K562 (cell line): Measurements from ENCODE around the gene MTHFSD. TPM values are rescaled to one million over a fixed set of nuclear protein-coding genes. Genes with fewer than 3 reads are reported as not detected.

ENCODE experiments used
- ATAC-seq: fragments of 200-7000 bp; cut with Tn5 transposase; 3 replicates; pipeline ENCODE4 v1.9.1; 2020; ENCODE audit warnings: moderate library complexity
- BruUV-seq: library from RNA; stranded (reverse); fragments of 400-500 nt; replicated peaks from 2 replicates; lab custom pipeline; 2021; lab: Mats Ljungman, UMichigan
- CTCF ChIA-PET: fragments of 300-600 bp; formaldehyde crosslinking; extraction: SDS; loops from one replicate; lab custom pipeline; 2021; ENCODE audit warnings: low intra/inter-chr PET ratio; lab: Yijun Ruan, JAX
- POLR2A ChIA-PET: fragments of 300-600, 350-650 bp; sonication (Branson Sonifier 250); formaldehyde crosslinking; extraction: SDS; loops from one replicate; lab custom pipeline; 2021; ENCODE audit warnings: antibody characterized with exemption, inconsistent platforms; lab: Yijun Ruan, JAX
- DNase-seq, 4 experiments: peaks; one replicate each; pipeline versions ENCODE4 v3.0.0 to v3.0.0-alpha.2; 2011 to 2018; ENCODE audit warnings: low spot score in 3 of 4, mixed read lengths in 3 of 4; ENCODE audit errors: extremely low read depth in 1 of 4
- FAIRE-seq: peaks from 2 replicates; lab custom pipeline; 2011; peaks lifted over from hg19 to GRCh38; lab: Jason Lieb, UNC
- H2AFZ ChIP-seq: 2 replicates; pipeline ENCODE4 v1.6.0; 2011; ENCODE audit warnings: low read depth, low read length, control low read depth, inconsistent platforms
- H3K27ac ChIP-seq: fragments of 200-600 bp; 3 replicates; pipeline ENCODE4 v1.8.0; 2011; ENCODE audit warnings: low read depth, mild to moderate bottlenecking, control low read depth, inconsistent platforms, low read length, moderate library complexity, mixed read lengths; ENCODE audit errors: extremely low read depth
- H3K27me3 ChIP-seq, 2 experiments: fragments of 300-600 bp in 1 of 2; 2 replicates in 1 of 2; 3 replicates in 1 of 2; pipeline versions ENCODE4 v1.6.0 to v1.8.0; 2011; ENCODE audit warnings: inconsistent platforms in 2 of 2, low read length in 2 of 2, mild to moderate bottlenecking in 1 of 2, mixed read lengths in 1 of 2, moderate library complexity in 1 of 2; ENCODE audit not compliant: control insufficient read depth in 2 of 2, insufficient read depth in 2 of 2
- H3K36me3 ChIP-seq: fragments of 300-600 bp; 3 replicates; pipeline ENCODE4 v1.8.0; 2011; ENCODE audit warnings: mild to moderate bottlenecking, low read length, inconsistent platforms; ENCODE audit not compliant: control insufficient read depth, insufficient read depth
- H3K4me1 ChIP-seq, 2 experiments: fragments of 200-600 bp in 1 of 2; replicated peaks in 1 of 2; 2 replicates in 1 of 2; 3 replicates in 1 of 2; pipeline versions ENCODE4 v1.5.1 to v1.8.0; 2011; ENCODE audit warnings: inconsistent platforms in 2 of 2, low read length in 2 of 2, mild to moderate bottlenecking in 1 of 2, mixed read lengths in 1 of 2, moderate library complexity in 1 of 2; ENCODE audit not compliant: control insufficient read depth in 2 of 2, insufficient read depth in 2 of 2
- H3K4me2 ChIP-seq: 2 replicates; pipeline ENCODE4 v1.6.1; 2011; ENCODE audit warnings: low read length, control low read depth, inconsistent platforms, mixed read lengths; ENCODE audit not compliant: insufficient read depth
- H3K4me3 ChIP-seq: fragments of 200-600 bp; sonication (generic), shearing (Covaris generic); 2 replicates; pipeline ENCODE4 v1.5.1; 2016; ENCODE audit warnings: control low read depth, inconsistent platforms
- H3K79me2 ChIP-seq: fragments of 200-600 bp; 3 replicates; pipeline ENCODE4 v1.8.0; 2011; ENCODE audit warnings: low read length, inconsistent platforms; ENCODE audit not compliant: control insufficient read depth, insufficient read depth
- H3K9ac ChIP-seq, 2 experiments: 2 replicates each; pipeline versions ENCODE4 v1.6.0 to v1.6.1; 2011; ENCODE audit warnings: low read depth in 2 of 2, low read length in 2 of 2, control low read depth in 1 of 2, inconsistent platforms in 1 of 2, mild to moderate bottlenecking in 1 of 2, mixed read lengths in 1 of 2; ENCODE audit not compliant: insufficient read depth in 1 of 2
- H3K9me1 ChIP-seq: one replicate; pipeline ENCODE4 v1.6.0; 2011; ENCODE audit warnings: inconsistent platforms, mild to moderate bottlenecking, low read length, moderate library complexity; ENCODE audit not compliant: control insufficient read depth, insufficient read depth
- H3K9me3 ChIP-seq: replicated peaks from 2 replicates; pipeline ENCODE4 v1.5.1; 2011; ENCODE audit warnings: low read depth, low read length, inconsistent platforms; ENCODE audit not compliant: control insufficient read depth, insufficient read depth
- H4K20me1 ChIP-seq: replicated peaks from 2 replicates; pipeline ENCODE4 v1.6.1; 2011; ENCODE audit warnings: low read length, inconsistent platforms, mixed read lengths; ENCODE audit not compliant: control insufficient read depth, insufficient read depth
- FOXA1 ChIP-seq: fragments of 450-650 bp; IDR thresholded peaks from 2 replicates; pipeline ENCODE4 v1.6.1; 2016; ENCODE audit warnings: mild to moderate bottlenecking, borderline replicate concordance
- LEF1 ChIP-seq: fragments of 450-650 bp; IDR thresholded peaks from 2 replicates; pipeline ENCODE4 v1.6.1; 2016; ENCODE audit warnings: mild to moderate bottlenecking
- SREBF1 ChIP-seq: fragments of 150-350 bp; IDR thresholded peaks from 2 replicates; pipeline ENCODE4 v1.6.1; 2014; ENCODE audit warnings: antibody characterized with exemption, low read depth, low read length, borderline replicate concordance
- WGBS: fragments of 100-300 bp; shearing (Covaris generic); methylation state at CpG from one replicate; pipeline ENCODE4 v1.1.6; 2016; ENCODE audit warnings: low coverage, mixed read lengths; ENCODE audit not compliant: insufficient coverage; ENCODE audit errors: missing lambda C conversion rate; 5-methylcytosine and 5-hydroxymethylcytosine counted together
- in situ Hi-C: fragments of 300-500 bp; cut with MboI; formaldehyde crosslinking; loops from 4 replicates; pipeline ENCODE4 v1.15.0; 2018; ENCODE audit warnings: inconsistent platforms, mixed read lengths
- intact Hi-C: fragments of 100-400 bp; cut with micrococcal nuclease; formaldehyde crosslinking; loops from 2 replicates; pipeline ENCODE4 v1.14.2; 2022
- polyA plus RNA-seq, 8 experiments: library from polyadenylated mRNA; depleted of rRNA in 4 of 8; stranded (reverse) in 5 of 8; unstranded in 3 of 8; fragments of >200 nt; fragmentation: Nextera tagmentation in 2 of 8; fragmentation: Illumina TruSeq in 1 of 8; extraction: Ambion mirVana in 2 of 8; extraction: Trizol in 1 of 8; gene quantifications; 2 replicates each; pipeline versions ENCODE4 v1.2.1 to v1.2.3, GENCODE V29; 2011 to 2014; ENCODE audit warnings: inconsistent platforms in 1 of 8, missing spikeins in 1 of 8
- total RNA-seq, 7 experiments: library from RNA; depleted of rRNA in 6 of 7; stranded (reverse); fragments of >200 nt in 6 of 7; fragmentation: Illumina TruSeq in 2 of 7; extraction: Trizol in 2 of 7; gene quantifications; 2 replicates each; pipeline versions ENCODE4 v1.2.1 to v1.2.3, GENCODE V29; 2011 to 2021; ENCODE audit warnings: low replicate concordance in 1 of 7
- TF ChIP-seq, protein P1 (sequence below): fragments of 450-650 bp; IDR thresholded peaks from 2 replicates; pipeline ENCODE4 v1.6.1; 2016; ENCODE audit warnings: antibody characterized with exemption
- TF ChIP-seq, protein P2 (sequence below), 3 experiments: IDR thresholded peaks in 2 of 3; conservative IDR thresholded peaks in 1 of 3; 2 replicates each; pipeline ENCODE4 v1.5.1; 2011 to 2012; ENCODE audit warnings: low read length in 3 of 3, mild to moderate bottlenecking in 3 of 3, control low read depth in 2 of 3, improper control_type of control experiment in 1 of 3, inconsistent platforms in 1 of 3, low read depth in 1 of 3, mixed read lengths in 1 of 3, moderate library complexity in 1 of 3; ENCODE audit not compliant: insufficient read depth in 2 of 3

The MTHFSD gene
- total and polyA plus RNA-seq, 9 of the 15 experiments (the other 6 are each of a cell fraction or from before 2014, with no cell fraction given): 3.2 to 20.2 (median 12.0) TPM

DNA sequence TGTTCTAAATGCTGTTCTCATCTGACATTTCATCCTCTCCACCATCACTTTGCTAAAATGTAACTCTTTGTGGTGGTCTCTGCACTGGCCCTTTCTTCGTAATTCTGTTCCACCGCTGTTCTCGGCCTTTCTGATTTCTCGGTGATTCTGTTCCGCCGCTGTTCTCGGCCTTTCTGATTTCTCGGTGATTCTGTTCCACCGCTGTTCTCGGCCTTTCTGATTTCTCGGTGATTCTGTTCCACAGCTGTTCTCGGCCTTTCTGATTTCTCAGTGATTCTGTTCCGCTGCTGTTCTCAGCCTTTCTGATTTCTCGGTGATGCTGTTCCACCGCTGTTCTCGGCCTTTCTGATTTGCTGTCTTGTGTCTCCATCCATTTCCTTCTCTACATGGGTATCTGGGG is 32.4 kb downstream of the MTHFSD start (continued):
- TF ChIP-seq, protein P1, sequence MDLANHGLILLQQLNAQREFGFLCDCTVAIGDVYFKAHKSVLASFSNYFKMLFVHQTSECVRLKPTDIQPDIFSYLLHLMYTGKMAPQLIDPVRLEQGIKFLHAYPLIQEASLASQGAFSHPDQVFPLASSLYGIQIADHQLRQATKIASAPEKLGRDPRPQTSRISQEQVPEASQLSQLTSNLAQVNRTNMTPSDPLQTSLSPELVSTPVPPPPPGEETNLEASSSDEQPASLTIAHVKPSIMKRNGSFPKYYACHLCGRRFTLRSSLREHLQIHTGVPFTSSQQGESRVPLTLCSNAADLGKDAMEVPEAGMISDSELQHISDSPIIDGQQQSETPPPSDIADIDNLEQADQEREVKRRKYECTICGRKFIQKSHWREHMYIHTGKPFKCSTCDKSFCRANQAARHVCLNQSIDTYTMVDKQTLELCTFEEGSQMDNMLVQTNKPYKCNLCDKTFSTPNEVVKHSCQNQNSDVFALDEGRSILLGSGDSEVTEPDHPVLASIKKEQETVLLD: no peak
- TF ChIP-seq LEF1: no peak
- no peak for TF ChIP-seq FOXA1
- TF ChIP-seq, all 486 proteins: peak for 0

DNA sequence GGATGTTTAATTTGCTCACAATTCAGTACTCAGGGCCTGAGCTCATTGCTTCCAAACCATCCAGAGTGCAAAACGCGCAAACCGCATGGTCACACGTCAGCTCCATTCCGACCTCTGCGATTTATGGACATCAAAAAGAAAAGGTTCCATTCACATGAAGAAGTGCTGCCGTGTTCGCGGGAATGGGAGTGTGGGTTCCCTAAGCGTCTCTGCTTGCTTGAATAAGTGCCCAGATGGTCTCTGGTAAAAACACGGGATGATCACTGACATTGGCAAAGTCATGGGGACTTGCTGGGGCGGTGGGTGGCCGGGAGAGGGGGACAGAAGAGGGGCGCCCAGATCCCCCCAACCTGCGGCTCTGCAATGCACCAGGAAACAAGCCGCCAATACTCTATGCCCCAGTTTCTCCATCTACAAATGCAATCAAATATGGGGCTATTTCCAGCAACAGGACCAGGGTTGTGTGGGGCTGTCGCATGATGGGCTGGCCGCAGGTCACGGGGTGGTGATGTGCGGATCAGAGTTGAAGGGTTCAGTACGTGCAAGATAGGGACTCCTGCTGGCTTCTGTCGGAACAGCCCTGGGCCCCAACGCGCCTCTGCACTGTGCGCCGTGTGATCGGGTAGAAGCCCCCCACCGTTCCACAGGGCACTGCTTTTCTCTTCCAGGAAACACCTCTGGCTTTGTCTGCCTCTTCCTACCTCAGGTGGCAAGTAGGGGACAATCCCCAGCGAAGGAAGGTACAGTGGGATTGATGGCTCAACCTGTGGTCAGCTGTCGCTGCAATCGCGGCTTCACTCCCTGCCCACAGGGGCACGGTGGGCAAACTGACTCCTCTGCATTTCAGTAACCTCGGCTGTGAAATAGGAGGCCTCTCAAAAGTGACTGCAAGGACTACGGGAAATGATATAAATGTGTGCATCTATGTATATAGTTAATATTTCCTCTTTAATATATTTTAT is 33.5 kb downstream of the MTHFSD start:
- no peak for TF ChIP-seq SREBF1
- TF ChIP-seq, protein P2, sequence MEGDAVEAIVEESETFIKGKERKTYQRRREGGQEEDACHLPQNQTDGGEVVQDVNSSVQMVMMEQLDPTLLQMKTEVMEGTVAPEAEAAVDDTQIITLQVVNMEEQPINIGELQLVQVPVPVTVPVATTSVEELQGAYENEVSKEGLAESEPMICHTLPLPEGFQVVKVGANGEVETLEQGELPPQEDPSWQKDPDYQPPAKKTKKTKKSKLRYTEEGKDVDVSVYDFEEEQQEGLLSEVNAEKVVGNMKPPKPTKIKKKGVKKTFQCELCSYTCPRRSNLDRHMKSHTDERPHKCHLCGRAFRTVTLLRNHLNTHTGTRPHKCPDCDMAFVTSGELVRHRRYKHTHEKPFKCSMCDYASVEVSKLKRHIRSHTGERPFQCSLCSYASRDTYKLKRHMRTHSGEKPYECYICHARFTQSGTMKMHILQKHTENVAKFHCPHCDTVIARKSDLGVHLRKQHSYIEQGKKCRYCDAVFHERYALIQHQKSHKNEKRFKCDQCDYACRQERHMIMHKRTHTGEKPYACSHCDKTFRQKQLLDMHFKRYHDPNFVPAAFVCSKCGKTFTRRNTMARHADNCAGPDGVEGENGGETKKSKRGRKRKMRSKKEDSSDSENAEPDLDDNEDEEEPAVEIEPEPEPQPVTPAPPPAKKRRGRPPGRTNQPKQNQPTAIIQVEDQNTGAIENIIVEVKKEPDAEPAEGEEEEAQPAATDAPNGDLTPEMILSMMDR (IDR thresholded peaks at IDR 0.05 in 2 of 3, conservative IDR thresholded peaks at IDR 0.05 in 1 of 3; ENCODE audit: insufficient read depth in 2 of 3, low read depth in 1 of 3, low read length in 3 of 3): peak in 1 of 3 experiments; percentile 30; a peak in 1 of 6 replicates
- TF ChIP-seq, all 486 proteins: peak for 1
- Histone ChIP-seq H3K9ac (no peak overlapping the region), H3K27ac (no peak overlapping the region), H3K4me1 (peaks cover 0 to 11% of the 10 kb centered on the region in 2 experiments; a peak in 3 of 5 replicates), H3K27me3 (peaks cover 38 to 84% of the 10 kb centered on the region in 2 experiments), H3K9me1 (no peaks in the 10 kb centered on the region), H3K4me2 (peak overlapping the region; percentile 7; the same call in 1 of the 2 replicates), H3K79me2 (no peaks in the 10 kb centered on the region), H3K9me3 (no peaks in the 10 kb centered on the region), H3K4me3 (no peak overlapping the region), H4K20me1 (peaks cover 12% of the 10 kb centered on the region), H3K36me3 (no peaks in the 10 kb centered on the region), H2AFZ (0 out of 2 replicates have a peak overlapping the region, but pooled peaks have one; percentile 25)
- intact Hi-C loops: loop anchor here (2.0 to 10.0 kb wide), 2 partner anchors 267 to 449 kb away; no protein-coding TSS in a partner anchor
- peak in 3 of 4 experiments; percentile 16 to 28 (median 26) for DNase-seq
- FAIRE-seq: no peak
- WGBS: 12% methylated on average over 33 of the region's 35 CpGs
- CTCF ChIA-PET: interaction anchor here (1.9 to 2.4 kb wide), 2 partner anchors 449 to 700 kb away, joined by 12 to 14 read pairs; no protein-coding TSS in a partner anchor
- BruUV-seq: no TSS peak
- POLR2A ChIA-PET: no interaction called here
- ATAC-seq: peak; percentile 68
- in situ Hi-C loops: no loop called here
